ENCODE results near the gene UVSSA.

The UVSSA gene

DNA sequence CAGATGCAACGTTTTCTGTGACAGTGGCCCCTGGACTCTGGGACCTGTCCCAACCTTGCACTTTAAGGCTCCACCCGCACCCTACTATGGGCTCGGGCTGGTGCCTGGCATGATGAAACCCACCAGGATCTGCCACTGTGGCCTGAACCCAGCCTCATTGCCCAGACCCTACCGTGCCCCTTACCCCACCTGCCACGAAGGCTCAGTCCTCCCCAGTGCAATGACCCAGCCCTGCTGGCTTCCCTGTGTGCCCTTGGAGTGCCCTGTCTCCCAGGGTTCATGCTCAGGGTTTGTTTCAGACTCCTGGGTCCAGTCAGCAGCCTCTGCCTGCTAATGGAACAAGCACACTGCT, 3.1 kb downstream of the UVSSA start:
- DNase-seq, result no peak

DNA sequence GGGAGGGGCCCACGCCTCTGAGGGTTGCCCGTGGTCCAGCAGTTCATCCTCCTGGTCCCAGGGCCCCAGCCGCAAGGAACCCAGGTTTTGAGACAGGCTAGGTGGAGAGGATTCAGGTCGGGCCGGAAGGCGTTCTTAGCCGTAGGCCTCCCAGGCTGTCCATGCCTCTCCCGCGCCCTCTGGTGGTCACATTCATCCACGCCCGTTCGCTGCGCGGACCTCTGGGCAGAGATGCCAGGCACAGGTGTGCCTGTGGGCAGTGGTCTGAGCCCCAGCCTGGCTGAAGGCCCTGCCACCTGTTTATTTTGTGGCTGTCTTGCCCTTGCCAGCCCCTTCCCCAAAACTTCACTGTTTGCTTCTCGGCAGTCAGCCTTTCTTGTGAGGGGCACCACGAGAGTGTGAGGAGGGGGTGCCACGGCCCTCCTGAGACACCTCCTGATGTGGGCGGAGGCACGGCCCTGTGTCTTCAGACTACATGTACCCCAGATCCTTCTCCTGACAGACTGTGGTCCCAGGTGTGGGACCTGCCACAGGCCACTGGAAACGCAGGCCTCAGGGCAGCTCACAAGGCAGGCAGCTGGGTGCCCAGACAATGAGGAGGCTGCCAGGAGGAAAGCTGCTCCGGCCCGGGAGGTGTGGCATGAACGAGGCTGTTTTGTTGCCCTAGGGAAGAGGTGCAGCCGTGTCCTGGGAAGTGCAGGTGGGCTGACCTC, 5.0 kb downstream of the UVSSA start:
- DNase-seq, result peak; percentile 85

DNA sequence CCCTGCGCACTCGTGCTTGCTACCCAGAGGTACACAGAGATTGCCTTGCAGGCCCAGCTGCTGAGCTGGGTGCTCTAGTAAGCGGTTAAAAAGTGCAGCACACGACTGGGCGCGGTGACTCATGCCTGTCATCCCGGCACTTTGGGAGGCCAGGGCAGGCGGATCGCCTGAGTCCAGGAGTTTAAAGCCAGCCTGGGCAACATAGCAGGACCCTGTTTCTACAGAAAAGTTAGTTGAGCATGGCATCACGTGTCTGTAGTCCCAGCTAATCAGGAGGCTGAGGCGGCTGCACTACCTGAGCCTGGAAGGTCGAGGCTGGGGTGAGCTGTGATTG, 5.5 kb downstream of the UVSSA start:
- no peak for DNase-seq

DNA sequence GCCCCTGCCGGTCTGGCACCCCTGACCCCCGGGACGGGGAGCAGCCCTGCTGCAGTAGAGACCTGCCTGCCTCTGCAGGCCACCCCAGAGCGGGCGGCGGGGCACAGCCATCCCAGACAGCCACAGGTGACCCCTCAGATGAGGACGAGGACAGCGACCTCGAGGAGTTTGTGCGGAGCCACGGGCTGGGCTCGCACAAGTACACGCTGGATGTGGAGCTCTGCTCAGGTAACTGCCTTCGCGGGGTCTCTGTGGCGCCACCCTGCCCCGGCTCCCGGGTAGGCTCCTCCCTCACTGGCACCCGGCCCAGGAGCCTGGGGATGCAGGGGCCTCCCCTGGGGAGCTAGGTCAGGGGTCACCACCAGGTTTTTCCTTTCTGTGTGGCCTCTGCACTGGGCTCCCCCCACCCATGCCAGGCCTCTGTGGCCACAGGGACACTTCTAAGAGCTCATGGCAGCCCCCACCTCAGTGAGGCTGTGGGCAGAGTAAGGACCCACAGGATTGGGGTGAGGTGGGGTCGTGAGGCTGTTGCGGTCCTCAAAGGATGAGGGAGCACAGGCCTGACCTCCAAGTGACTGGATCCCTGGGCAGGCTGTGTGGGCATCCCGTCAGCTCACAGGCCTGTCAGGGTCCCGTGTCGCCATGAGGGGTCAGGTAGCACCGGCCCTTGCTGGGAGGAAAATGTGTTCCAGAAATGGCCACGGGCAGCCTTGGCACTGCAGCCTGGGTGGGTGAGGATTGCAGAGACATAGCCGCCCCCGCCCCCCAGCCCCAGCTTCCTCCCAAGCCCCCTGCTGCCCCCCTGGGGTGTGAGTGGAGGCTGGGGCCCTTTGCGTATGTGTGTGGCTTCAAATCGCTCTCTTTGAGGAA, 6.4 kb downstream of the UVSSA start:
- no peak for DNase-seq

DNA sequence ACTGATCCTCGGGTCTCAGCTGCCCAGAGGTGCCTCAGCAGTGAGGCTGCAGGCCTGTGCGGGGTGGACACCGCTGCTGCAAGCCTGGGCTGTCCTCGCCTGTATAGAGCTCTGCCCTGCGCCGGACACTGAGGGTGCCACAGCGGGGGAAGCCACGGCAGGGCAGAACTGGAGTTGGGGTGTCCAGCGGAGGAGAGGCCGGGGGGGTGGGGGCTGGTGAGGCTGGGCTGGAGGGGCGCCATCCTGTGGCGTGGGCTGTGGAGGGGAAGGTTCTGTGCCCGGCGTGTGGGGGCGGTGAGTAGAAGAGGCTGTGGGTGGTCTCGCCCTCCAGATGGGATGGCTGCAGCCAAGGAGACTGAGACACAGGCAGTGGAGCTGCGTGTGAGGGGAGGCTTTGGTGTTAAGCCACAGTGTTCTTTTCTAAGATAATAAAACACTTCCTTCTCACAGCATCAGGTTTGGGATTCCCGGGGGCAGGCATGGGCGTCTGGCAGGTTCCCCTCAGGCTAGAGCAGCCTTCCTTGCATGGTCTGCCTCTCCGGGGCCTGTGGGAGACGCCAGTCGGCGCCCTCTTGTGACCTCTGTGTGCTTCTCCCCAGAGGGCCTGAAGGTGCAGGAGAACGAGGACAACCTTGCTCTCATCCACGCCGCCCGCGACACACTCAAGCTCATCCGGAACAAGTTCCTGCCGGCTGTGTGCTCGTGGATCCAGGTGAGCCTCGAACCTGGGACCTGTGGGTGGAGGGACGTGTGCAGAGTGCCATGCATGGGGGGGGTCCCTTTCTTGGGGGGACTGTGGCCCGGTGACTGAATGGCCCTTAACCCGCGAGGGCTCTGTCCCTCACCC, 7.4 kb downstream of the UVSSA start:
- no peak for DNase-seq

DNA sequence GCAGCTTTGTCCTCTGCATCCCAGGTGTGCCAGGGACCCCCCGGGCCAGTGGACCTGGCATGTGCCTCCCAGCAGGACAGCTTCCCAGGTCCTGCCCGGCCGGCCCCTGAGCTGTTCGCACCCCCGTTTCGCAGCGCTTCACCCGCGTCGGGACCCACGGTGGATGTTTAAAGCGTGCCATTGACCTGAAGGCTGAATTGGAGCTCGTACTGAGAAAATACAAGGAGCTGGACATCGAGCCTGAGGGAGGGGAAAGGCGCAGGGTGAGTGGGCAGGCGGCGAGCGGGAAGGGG, 7.9 kb downstream of the UVSSA start:
- no peak for DNase-seq

DNA sequence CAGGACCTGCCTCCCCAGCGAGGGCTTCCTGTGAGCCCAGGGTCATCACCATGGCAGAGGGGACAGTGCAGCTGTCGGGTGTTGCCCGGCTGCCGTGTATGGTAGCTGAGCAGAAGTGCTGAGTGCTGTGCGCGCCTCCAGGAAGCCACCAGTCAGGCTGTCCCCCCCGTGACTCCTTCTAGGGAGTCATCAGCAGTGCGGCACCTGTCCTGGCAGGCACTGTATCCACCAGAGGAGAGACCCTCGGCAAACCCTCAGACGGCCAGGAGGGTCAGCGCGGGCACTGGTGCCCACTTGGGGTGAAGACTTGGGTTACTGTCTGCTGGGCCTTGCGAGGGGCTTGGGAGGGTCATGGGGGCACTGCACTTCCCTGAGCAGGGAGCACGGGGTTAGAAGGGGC, 8.4 kb downstream of the UVSSA start:
- DNase-seq, result no peak

DNA sequence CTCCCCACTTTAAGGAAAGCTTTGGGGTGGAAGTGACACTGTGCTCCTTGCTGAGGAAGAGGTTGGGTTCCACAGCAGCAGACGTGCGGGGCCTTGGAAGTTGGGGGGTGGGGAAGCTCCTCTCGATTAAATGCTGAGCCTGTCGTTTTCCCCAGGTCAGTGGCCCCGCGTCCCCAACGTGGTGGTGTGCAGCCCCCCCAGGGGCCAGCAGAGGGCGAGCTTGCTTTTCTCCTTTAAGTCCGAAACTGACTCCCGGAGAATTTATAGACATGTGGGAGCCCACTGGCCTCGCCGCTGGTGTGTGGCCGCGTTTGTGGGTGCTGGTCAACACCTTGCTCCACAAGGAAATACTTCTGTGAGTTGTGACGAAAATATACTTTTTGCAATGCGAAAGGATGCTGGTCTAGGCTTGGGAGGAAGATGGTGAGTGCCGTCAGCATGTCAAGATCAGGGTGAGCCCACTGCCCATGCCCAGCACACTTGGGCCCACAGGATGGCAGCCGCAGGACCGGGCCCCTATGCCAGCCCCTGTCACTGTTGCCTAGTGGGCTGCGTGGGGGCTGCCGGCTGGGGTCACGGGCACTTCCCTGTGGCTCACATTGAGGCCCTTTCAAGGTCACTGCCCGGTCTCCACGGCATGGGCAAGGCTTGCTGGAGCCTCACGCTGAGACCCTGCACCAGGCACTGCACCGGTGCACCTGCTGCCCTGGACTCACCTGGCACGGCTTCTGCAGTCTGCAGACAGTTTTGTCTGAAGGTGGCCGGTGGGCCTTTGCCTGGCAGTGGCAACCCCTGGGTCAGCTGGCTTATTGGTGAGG, 9.4 kb downstream of the UVSSA start:
- peak; percentile 25 for DNase-seq

DNA sequence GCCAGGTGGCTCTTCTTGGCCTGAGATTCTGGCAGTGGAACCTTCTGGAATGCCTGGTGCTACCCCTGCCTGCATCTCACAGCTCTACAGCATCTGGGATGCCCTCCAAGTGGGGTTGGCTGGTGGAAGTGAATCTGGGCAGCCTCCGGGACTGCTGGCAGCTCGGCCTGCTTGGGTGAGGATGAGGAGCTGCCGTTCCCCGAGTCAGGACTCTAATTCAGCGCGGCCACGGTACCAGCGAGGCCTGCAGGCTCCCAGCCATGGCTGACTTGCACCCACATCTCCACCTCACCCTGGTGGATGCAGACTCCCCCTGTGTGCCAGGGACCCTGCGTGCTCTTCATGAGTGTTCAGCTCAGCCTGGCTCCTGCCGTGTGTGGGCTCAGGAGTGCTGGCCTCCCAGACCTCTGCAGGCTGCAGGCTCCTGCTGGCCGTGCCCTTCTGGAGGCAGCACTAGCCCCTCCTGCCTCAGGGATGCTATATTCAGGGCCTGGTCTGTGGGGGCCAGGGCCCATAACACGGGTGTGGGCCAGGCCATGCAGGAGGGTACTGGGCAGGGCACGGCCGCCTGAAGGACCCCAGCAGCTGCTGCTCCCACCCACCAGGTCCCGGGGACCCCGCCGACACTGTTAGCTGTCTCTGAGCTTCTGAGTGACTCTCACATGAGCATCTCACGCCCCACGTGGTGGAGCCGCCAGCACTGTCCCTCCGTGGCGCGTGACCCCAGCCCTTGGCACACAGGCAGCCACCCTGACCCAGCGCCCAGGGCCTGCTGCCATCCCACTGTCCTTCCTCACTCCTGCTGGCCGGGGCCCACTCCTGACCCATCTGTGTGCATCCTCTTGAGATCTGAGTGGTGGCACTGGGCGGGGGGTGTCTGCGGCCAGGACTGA, 10.6 kb downstream of the UVSSA start:
- DNase-seq, result no peak

DNA sequence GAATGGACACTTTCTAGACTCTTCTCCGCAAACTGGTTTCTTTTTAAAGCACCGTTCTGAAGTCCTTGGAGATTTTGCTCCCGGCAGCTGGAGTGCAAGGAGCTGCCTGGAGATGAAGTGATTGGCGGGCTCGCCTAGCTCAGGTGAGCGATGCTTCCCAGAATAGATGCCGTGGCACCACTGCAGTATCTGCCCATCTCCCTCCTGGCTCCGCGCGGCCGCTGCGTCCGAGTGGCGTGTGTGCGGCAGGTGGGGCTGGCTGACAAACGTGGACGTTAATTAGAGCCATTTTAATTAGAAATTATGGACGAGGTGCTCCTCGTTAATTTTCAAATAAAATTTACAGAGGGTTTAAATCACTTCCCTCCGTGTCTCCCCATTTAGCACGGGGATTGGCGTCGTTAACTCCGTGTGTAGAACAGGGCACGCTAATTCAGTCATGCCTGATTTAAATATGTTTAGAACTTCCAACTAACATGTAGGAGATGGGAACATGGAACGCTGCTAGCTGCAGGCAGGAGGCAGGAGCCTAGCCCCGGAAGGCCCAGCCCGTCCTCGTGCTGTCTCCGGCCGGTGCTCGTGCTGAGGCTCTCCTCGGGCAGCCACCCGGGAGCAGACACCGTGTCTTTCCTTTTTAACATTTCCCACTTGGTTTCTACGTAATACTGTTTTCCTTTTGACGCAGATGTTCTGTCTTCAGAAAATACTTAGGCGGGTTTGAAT, 11.6 kb downstream of the UVSSA start:
- no peak for DNase-seq

DNA sequence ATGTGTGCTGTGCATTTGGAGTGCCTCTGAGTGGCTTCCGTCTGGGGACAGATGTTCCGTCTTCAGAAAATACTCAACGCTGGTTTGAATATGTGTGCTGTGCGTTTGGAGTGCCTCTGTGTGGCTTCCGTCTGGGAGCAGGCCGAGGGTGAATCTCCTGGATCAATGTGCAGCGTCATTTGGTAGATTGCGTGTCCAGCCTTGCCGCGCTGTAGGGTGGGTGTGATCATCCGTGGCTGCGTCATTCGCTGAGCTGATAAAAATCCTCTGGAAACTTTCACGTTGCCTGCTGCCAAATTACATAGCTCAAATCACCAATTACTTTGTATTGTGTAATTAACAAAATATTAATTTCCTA, 12.1 kb downstream of the UVSSA start:
- DNase-seq, result no peak

DNA sequence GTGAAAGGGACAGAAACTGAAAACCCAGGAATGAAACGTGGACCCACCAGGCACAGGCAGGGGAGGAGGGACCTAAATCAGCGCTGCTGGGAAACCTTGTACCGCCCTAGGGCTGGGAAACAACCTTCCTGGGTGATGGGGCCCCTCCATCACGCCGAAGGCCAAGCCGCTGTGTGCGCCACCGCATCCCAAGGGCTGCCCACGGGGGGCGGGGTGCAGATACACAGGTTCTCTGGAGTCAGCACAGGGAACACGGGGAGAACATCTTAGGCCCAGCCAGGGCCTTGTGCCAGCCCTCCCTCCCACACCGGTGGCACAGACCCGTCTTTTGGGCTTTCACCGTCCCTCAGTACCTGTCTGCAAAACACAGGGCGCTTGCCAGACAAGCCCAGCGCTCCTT, 13.0 kb downstream of the UVSSA start:
- DNase-seq, result no peak

DNA sequence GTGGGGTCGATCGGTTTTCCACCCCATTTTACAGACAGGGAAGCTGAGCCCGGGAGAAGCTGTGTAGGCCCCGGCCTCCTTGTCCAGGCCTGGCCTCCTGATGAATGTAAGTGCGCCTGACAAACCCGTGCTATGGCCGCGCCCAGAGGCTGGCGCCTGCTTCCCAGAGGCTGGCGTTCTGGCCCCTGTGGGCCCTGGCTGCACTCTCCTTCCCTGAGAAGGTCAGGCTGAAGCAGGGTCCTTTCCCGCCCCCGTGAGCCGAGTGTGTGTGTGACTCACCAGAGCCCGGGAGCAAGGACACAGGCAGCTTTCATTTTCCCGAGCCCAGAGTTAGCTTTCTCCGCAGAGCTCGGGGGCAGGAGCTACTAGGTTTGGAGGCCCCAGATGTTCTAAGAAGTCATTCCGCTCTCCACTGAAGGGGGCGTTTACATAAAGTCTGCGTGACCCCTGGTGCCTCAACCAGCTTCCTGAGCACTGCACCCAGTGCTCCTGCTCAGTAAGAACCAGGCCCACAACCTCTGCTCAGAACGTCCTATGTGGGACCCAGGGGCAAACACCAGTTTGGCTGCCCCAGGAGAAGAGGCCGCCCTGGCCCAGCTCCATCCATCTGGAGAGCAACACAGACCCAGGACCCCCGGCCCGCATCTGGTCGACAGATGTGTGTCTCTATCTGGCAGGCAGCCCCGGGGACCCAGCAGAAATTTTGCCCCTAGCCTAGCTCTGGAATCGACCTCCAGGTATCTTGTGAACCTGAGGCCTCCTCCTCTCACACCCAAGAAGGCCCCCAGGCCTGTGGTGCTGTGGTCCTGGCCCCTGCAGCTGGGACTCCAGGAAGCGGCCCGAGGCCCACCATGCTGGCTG, 13.6 kb downstream of the UVSSA start:
- no peak for DNase-seq

DNA sequence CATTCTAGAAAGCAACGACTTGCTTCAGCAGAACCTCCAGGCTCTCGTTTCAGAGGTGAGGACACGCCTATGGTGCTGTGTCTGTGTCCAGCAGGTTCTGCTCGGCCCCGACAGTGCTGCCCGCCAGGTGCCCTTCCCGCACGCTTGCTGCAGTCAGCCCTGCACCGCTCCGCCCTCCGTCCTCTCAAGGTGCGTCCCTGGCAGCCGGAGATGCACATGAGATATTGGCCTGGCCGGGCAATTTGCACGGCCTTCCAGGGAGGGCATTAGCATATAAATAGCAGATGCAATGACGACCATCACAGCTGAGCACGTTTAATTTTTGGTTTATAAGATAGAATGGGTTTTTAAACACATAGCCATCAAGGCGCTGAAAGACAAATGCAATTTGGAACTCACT, 14.4 kb downstream of the UVSSA start:
- no peak for DNase-seq

DNA sequence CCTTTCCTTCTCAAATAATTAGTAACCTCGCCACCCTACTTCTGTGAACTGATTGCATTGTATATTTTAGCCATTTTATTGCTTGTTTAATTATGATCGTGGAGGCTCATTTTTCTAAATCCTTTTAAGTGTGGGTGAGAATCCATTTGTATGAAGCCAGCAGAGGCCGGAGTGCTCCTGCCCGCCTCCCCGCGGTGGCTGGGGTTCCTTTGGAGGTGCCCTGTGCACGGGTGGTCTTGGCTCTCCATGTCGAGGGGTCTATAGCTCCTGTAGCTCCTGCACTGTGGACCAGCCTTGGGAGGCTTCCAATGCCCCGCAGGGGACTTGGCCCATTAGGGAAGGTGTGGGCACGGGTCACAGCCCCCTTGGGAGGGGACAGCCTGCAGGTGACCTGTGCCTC, 15.0 kb downstream of the UVSSA start:
- no peak for DNase-seq

DNA sequence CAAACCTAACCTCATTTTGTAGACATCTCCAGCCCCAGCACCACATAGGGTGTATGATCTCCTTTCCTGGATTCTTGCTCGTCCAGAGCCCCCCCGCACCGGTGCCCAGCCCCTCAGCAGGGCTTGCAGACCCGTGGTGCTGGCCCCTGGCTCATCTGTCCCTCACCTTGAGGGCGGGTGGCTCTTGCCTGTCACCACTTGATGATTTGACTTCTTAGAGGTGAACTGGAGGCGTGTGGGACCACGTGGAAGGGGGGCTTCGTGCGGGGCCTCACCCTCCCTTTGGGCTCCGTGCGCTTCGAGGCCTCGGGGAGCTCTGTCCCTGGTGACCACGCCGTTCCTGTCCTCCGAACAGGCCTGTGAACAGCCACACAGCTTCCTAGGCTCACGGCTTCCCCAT, 15.5 kb downstream of the UVSSA start:
- no peak for DNase-seq

DNA sequence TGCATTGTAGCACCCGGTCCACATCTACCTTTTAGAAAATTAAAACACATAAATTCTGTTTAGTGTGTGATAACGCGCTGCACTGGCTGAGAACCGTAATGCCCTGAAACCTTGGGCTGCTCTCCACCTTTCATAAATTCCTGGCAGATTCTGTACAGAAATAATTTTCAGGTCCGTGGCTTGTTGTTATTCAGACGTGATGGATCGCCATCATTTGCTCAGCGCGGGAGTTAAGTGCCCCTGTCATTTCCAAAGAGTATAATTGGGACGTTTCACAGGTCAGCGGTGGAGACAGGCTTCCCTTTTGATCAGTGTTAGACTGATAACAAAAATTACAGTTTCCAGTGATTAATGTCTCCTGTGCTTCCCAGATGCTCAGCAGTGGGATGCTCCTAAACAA, 16.5 kb downstream of the UVSSA start:
- DNase-seq, result no peak

DNA sequence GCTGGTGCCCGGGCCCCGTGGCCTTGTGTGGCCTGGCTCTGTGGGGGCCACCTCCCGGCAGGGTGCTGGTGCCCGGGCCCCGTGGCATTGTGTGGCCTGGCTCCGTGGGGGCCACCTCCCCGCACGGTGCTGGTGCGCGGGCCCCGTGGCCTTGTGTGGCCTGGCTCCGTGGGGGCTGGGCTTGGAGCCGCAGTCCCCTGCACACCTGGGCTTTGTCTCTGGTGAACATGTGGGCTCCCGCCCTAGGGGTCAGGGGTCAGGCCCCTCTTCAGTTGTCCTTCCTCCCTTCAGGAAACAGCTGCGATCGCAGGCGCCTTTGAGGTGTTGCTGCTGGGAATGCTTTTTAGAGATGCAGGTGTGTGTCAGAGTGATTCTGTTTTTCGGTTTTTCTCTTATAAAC, 17.2 kb downstream of the UVSSA start:
- DNase-seq, result no peak

DNA sequence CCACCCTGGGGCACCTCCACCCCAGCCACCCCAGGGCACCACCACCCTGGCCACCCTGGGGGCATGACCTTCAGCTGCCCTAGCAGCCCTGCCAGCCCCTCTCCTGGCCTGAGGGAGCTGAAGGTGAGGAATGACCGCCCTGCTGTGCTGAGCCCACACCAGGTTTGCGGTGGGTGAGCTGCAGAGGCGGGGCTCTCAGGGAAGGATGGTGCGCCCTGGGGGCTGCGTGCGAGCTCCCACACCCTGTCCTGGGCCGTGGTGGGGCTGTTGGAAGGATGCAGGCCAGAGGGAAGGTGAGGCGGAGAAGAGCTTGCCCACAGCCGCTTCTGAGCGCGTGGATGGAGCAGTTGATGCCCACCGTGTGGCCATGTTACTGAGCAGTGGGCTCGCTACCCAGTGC, 17.7 kb downstream of the UVSSA start:
- no peak for DNase-seq

Data from stimulated activated CD4-positive, alpha-beta T cell treated with anti-CD3 and anti-CD28 coated beads, Interleukin-1b, Interleukin-23, amount 100 ng/mL, for 48 hours (primary cell).